Caco-2 (cell line): ENCODE data around the gene ITGB4. TPM values are rescaled to one million over a fixed set of nuclear protein-coding genes. Genes with fewer than 3 reads are reported as not detected.
A peak's percentile ranks its signal among the peaks of the same experiment; 100 is the strongest.

Experiments used
- BruUV-seq: library from RNA; stranded (reverse); fragments of 400-500 nt; replicated peaks from 2 replicates; lab custom pipeline; 2021; lab: Mats Ljungman, UMichigan
- CTCF ChIA-PET: fragments of 300-600 bp; sonication (Branson Sonifier 250); formaldehyde crosslinking; loops from one replicate; lab custom pipeline; 2022; ENCODE audit warnings: antibody characterized with exemption; lab: Charles Lee
- POLR2A ChIA-PET: fragments of 300-600 bp; sonication (Branson Sonifier 250); formaldehyde crosslinking; loops from one replicate; lab custom pipeline; 2022; ENCODE audit warnings: antibody characterized with exemption; lab: Charles Lee
- DNase-seq, 2 experiments: peaks; one replicate each; pipeline versions ENCODE4 v3.0.0 to v3.0.0-alpha.2; 2020 to 2022
- H3K27me3 ChIP-seq: replicated peaks from 2 replicates; pipeline ENCODE4 v1.6.0; 2011; ENCODE audit warnings: low read length; ENCODE audit not compliant: control insufficient read depth, insufficient read depth
- H3K36me3 ChIP-seq: 2 replicates; pipeline ENCODE4 v1.5.1; 2011; ENCODE audit warnings: low read length; ENCODE audit not compliant: control insufficient read depth, insufficient read depth
- H3K4me1 ChIP-seq: fragments of 250-450 bp; sonication (Bioruptor Pico); 2 replicates; pipeline ENCODE4 v1.5.1; 2020; ENCODE audit warnings: mild to moderate bottlenecking
- H3K4me3 ChIP-seq: 2 replicates; pipeline ENCODE4 v1.5.1; 2011; ENCODE audit warnings: low read depth, mild to moderate bottlenecking, control low read depth, low read length
- H3K9me3 ChIP-seq: fragments of 250-450 bp; sonication (Bioruptor Pico); 2 replicates; pipeline ENCODE4 v1.5.1; 2020; ENCODE audit warnings: mild to moderate bottlenecking, moderate library complexity
- H3K27ac Mint-ChIP-seq: one replicate; pipeline ENCODE4 v1.8.0; 2022; ENCODE audit warnings: mixed read lengths; ENCODE audit not compliant: unreplicated experiment
- H3K27me3 Mint-ChIP-seq: one replicate; pipeline ENCODE4 v1.8.0; 2022; ENCODE audit warnings: mixed read lengths; ENCODE audit not compliant: insufficient read depth, unreplicated experiment
- H3K36me3 Mint-ChIP-seq: one replicate; pipeline ENCODE4 v1.8.0; 2022; ENCODE audit warnings: mild to moderate bottlenecking, mixed read lengths; ENCODE audit not compliant: insufficient read depth, unreplicated experiment
- H3K4me1 Mint-ChIP-seq: one replicate; pipeline ENCODE4 v1.8.0; 2022; ENCODE audit warnings: low read depth, mixed read lengths; ENCODE audit not compliant: unreplicated experiment
- H3K4me3 Mint-ChIP-seq: one replicate; pipeline ENCODE4 v1.8.0; 2022; ENCODE audit warnings: mild to moderate bottlenecking, moderate library complexity, mixed read lengths; ENCODE audit not compliant: unreplicated experiment
- H3K9me3 Mint-ChIP-seq: one replicate; pipeline ENCODE4 v1.8.0; 2022; ENCODE audit warnings: mixed read lengths; ENCODE audit not compliant: unreplicated experiment
- intact Hi-C: fragments of 100-400 bp; cut with micrococcal nuclease; formaldehyde crosslinking; loops from one replicate; pipeline ENCODE4 v1.10.0; 2022; ENCODE audit not compliant: unreplicated experiment
- total RNA-seq: library from RNA; stranded (reverse); gene quantifications from 2 replicates; pipeline ENCODE4 v1.2.3, GENCODE V29; 2022
- TF ChIP-seq, protein P1 (sequence below), 2 experiments: fragments of 200-600 bp in 1 of 2; IDR thresholded peaks; 1 replicate in 1 of 2; 2 replicates in 1 of 2; pipeline versions ENCODE4 v1.5.1 to v1.8.0; 2011 to 2022; ENCODE audit warnings: antibody characterized with exemption in 1 of 2, control low read depth in 1 of 2, inconsistent platforms in 1 of 2, low read depth in 1 of 2, low read length in 1 of 2, mild to moderate bottlenecking in 1 of 2, moderate library complexity in 1 of 2; ENCODE audit not compliant: insufficient read depth in 1 of 2, severe bottlenecking in 1 of 2, unreplicated experiment in 1 of 2

ITGB4 gene
- total RNA-seq, 1 experiment from 2014 or later = 50.8 TPM

DNA sequence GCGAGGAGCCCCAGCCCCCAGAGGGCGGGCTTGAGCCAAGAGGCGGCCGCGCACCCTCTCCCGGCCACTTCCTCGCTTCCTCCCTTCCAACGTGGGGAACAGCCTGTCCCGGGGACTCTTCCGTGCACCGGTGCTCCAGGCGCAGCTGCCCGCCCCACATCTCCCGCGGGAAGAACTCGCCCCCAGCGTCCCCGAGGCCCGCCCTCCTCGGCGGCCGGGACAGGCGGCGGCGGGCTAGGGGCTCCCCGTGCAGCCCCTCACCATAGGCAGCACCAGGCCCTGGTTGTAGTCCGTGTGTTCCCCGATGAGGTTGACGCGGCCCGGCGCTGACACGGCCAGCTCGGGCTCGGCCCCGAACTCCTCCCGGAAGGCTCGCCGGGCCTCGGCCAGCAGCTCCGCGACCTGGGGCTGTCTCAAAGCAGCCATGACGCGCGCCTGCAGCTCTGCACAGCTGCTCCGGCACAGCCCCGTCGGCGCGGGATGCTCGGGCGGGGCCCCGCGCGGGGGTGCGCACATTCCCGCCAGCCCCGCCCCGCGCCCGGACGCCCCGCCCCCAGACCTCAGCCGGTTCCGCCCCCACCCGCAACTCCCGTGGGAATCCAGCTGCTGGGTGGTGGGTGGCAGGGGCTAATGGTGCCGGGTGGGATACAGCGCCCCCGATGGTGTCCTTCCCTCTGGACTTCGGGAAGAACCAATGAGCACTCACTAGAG lies 43.6 kb downstream of the ITGB4 start, which contains the start of gene GALK1:
Gene GALK1, minus strand, starts transcription at position 482 of the 711 bp plus-strand sequence. Its CDS starts 56 bp downstream, at position 426.
- peaks cover 5% of the 10 kb centered on the region for H3K4me1 Mint-ChIP-seq
- Histone ChIP-seq H3K4me3 (peak within 1 kb of the TSS; percentile 75), H3K4me1 (peaks cover 24% of the 10 kb centered on the region), H3K27me3 (no peaks in the 10 kb centered on the region), H3K36me3 (no peaks in the 10 kb centered on the region; the same call in 1 of the 2 replicates), H3K9me3 (no peaks in the 10 kb centered on the region)
- peak; percentile 73 to 81 for DNase-seq
- ChIA-PET POLR2A (interaction anchor here (0.6 to 3.4 kb wide), 6 partner anchors 11 to 112 kb away, joined by 3 to 49 read pairs (median 6); partner anchors contain the start of genes UNK and WBP2), CTCF (interaction anchor here (0.6 to 4.6 kb wide), 18 partner anchors 14 to 197 kb away, joined by 3 to 27 read pairs (median 4); partner anchors contain the start of genes ITGB4, SMIM5, TRIM47 and TRIM65)
- TF ChIP-seq, protein P1, sequence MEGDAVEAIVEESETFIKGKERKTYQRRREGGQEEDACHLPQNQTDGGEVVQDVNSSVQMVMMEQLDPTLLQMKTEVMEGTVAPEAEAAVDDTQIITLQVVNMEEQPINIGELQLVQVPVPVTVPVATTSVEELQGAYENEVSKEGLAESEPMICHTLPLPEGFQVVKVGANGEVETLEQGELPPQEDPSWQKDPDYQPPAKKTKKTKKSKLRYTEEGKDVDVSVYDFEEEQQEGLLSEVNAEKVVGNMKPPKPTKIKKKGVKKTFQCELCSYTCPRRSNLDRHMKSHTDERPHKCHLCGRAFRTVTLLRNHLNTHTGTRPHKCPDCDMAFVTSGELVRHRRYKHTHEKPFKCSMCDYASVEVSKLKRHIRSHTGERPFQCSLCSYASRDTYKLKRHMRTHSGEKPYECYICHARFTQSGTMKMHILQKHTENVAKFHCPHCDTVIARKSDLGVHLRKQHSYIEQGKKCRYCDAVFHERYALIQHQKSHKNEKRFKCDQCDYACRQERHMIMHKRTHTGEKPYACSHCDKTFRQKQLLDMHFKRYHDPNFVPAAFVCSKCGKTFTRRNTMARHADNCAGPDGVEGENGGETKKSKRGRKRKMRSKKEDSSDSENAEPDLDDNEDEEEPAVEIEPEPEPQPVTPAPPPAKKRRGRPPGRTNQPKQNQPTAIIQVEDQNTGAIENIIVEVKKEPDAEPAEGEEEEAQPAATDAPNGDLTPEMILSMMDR (IDR thresholded peaks at IDR 0.05; ENCODE audit: insufficient read depth in 1 of 2, low read depth in 1 of 2, low read length in 1 of 2, severe bottlenecking in 1 of 2, unreplicated experiment in 1 of 2) = peak; percentile 65 to 73
- H3K4me3 Mint-ChIP-seq = peak within 1 kb of the TSS; percentile 75
- no peaks in the 10 kb centered on the region for H3K27me3 Mint-ChIP-seq
- no TSS peak for BruUV-seq
- peak within 1 kb of the TSS; percentile 75 for H3K27ac Mint-ChIP-seq
- H3K36me3 Mint-ChIP-seq = peaks cover 5% of the 10 kb centered on the region
- intact Hi-C loops = loop anchor here (1.0 kb wide), 1 partner anchor 9 kb away; no protein-coding TSS in a partner anchor
- no peaks in the 10 kb centered on the region for H3K9me3 Mint-ChIP-seq

DNA sequence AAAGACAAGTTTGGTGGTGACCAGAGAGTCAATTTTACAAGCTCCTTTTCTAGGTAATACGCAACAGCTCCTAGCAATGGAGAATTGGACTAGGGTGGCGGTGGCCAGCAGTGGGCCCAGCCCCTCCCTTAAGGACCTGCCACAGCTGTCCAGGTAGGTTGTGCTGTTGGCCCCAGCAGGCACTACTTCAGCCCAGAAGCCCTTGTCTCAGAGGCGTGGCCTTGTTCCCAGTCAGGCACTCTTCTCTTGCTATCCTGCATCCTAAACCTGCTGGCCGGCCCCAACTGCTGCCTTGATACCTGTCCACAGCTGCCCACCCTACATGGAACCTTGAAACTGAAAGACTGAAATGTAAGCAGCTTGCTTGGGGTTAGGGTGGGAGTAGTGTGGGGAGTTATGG lies 44.7 kb downstream of the ITGB4 start:
- no peaks in the 10 kb centered on the region for H3K27me3 ChIP-seq
- TF ChIP-seq, protein P1 (IDR thresholded peaks at IDR 0.05; ENCODE audit: insufficient read depth in 1 of 2, low read depth in 1 of 2, low read length in 1 of 2, severe bottlenecking in 1 of 2, unreplicated experiment in 1 of 2) = no peak
- no peaks in the 10 kb centered on the region for H3K9me3 Mint-ChIP-seq
- H3K27me3 Mint-ChIP-seq = no peaks in the 10 kb centered on the region
- H3K4me1 Mint-ChIP-seq = peaks cover 5% of the 10 kb centered on the region
- H3K4me1 ChIP-seq = peaks cover 14% of the 10 kb centered on the region
- intact Hi-C loops = loop anchor here (1.0 kb wide), 1 partner anchor 8 kb away; no protein-coding TSS in a partner anchor
- no TSS peak for BruUV-seq
- POLR2A ChIA-PET = interaction anchor here (0.6 to 3.4 kb wide), 4 partner anchors 10 to 99 kb away, joined by 3 to 49 read pairs (median 5); a partner anchor contains a TSS
- no peak overlapping the region for H3K27ac Mint-ChIP-seq
- no peak overlapping the region for H3K4me3 Mint-ChIP-seq
- CTCF ChIA-PET = interaction anchor here (0.6 to 4.6 kb wide), 7 partner anchors 9 to 141 kb away, joined by 3 to 27 read pairs (median 5); partner anchors contain the start of genes SMIM5 and UNK
- no peak overlapping the region for H3K4me3 ChIP-seq
- DNase-seq = no peak
- H3K36me3 ChIP-seq = no peaks in the 10 kb centered on the region; the same call in 1 of the 2 replicates
- no peaks in the 10 kb centered on the region for H3K9me3 ChIP-seq
- H3K36me3 Mint-ChIP-seq = peaks cover 5% of the 10 kb centered on the region

DNA sequence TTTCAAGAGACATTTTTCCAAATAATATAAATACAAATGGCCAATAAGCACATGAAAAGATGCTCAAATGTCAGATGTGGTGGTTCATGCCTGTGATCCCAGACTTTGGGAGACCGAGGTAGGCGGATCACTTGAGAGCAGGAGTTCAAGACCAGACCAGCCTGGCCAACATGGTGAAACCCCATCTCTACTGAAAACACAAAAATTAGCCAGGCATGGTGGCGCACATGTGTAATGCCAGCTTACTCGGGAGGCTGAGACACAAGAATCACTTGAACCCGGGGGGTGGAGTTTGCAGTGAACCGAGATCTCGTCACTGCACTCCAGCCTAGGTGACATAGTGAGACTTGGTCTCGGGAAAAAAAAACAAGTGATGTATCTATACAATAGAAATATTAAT lies 46.6 kb downstream of the ITGB4 start:
- Mint-ChIP-seq H3K27ac (no peak overlapping the region), H3K4me3 (no peak overlapping the region), H3K9me3 (no peaks in the 10 kb centered on the region), H3K4me1 (peaks cover 10% of the 10 kb centered on the region), H3K27me3 (no peaks in the 10 kb centered on the region), H3K36me3 (peaks cover 19% of the 10 kb centered on the region)
- Histone ChIP-seq H3K9me3 (no peaks in the 10 kb centered on the region), H3K36me3 (no peaks in the 10 kb centered on the region; the same call in 1 of the 2 replicates), H3K27me3 (no peaks in the 10 kb centered on the region), H3K4me3 (no peak overlapping the region), H3K4me1 (peaks cover 24% of the 10 kb centered on the region)
- peak in 1 of 2 experiments; percentile 9 for DNase-seq
- intact Hi-C loops = no loop called here
- BruUV-seq = no TSS peak
- TF ChIP-seq, protein P1 (IDR thresholded peaks at IDR 0.05; ENCODE audit: insufficient read depth in 1 of 2, low read depth in 1 of 2, low read length in 1 of 2, severe bottlenecking in 1 of 2, unreplicated experiment in 1 of 2) = no peak
- ChIA-PET CTCF (no interaction called here), POLR2A (no interaction called here)
